Stimulated activated CD8-positive, alpha-beta memory T cell treated with anti-CD3 and anti-CD28 coated beads, Interleukin-4, amount 100 ng/mL, for 4 hours (primary cell): ENCODE measurements around the gene GRM4.

Experiments
- DNase-seq, 2 donors: peaks; one replicate each; pipeline ENCODE4 v3.0.0-alpha.2; 2020; ENCODE audit warnings: low read depth in 2 of 2, low spot score in 1 of 2

Gene GRM4

GRCh38 chr6:34110610-34111009, 35.3 kb downstream of the GRM4 start:
- DNase-seq: no peak

- no peak for DNase-seq
These were observed 37.7 kb downstream of the GRM4 start for GRCh38 chr6:34108176-34108575.

GRCh38 chr6:34106900-34107299, 39.0 kb downstream of the GRM4 start:
- DNase-seq: no peak

- DNase-seq: no peak
These were observed 39.5 kb downstream of the GRM4 start for GRCh38 chr6:34106421-34106820.

- no peak for DNase-seq
These were observed 41.3 kb downstream of the GRM4 start for GRCh38 chr6:34104628-34105027.

GRCh38 chr6:34104186-34104585, 41.7 kb downstream of the GRM4 start:
- no peak for DNase-seq

- no peak for DNase-seq
These were observed 42.6 kb downstream of the GRM4 start for GRCh38 chr6:34103321-34103720.

- DNase-seq: no peak
These were observed 43.2 kb downstream of the GRM4 start for GRCh38 chr6:34102696-34103095.

GRCh38 chr6:34102099-34102656, 43.7 kb downstream of the GRM4 start:
- no peak for DNase-seq

- no peak for DNase-seq
These were observed 45.1 kb downstream of the GRM4 start for GRCh38 chr6:34100788-34101187.

- no peak for DNase-seq
These were observed 46.0 kb downstream of the GRM4 start for GRCh38 chr6:34099878-34100277.

GRCh38 chr6:34098045-34098936, 47.6 kb downstream of the GRM4 start:
- no peak for DNase-seq

GRCh38 chr6:34096814-34097213, 49.1 kb downstream of the GRM4 start:
- DNase-seq: no peak

- no peak for DNase-seq
These were observed 49.7 kb downstream of the GRM4 start for GRCh38 chr6:34096193-34096592.

GRCh38 chr6:34095741-34096140, 50.1 kb downstream of the GRM4 start:
- DNase-seq: no peak

GRCh38 chr6:34095136-34095505, 50.8 kb downstream of the GRM4 start:
- DNase-seq: no peak

- DNase-seq: no peak
These were observed 51.3 kb downstream of the GRM4 start for GRCh38 chr6:34094474-34095135.

GRCh38 chr6:34093854-34094430, 51.9 kb downstream of the GRM4 start:
- DNase-seq: no peak

- no peak for DNase-seq
These were observed 52.7 kb downstream of the GRM4 start for GRCh38 chr6:34093206-34093605.

GRCh38 chr6:34092631-34093030, 53.3 kb downstream of the GRM4 start:
- DNase-seq: no peak

- DNase-seq: no peak
These were observed 55.0 kb downstream of the GRM4 start for GRCh38 chr6:34090935-34091334.

- no peak for DNase-seq
These were observed 55.4 kb downstream of the GRM4 start for GRCh38 chr6:34090529-34090928.
